Activated CD8-positive, alpha-beta memory T cell treated with anti-CD3 and anti-CD28 coated beads, Interleukin-2, amount 50 U/mL, for 48 hours (primary cell): Measurements from ENCODE around the gene FGF8.
"Not testable (repeated sequence)": the region's sequence is repeated elsewhere in the genome, so short reads cannot be mapped to it uniquely, and the experiment has no call there.

ENCODE experiments used
- DNase-seq: peaks from one replicate; pipeline ENCODE4 v3.0.0-alpha.2; 2020

FGF8 gene, protein sequence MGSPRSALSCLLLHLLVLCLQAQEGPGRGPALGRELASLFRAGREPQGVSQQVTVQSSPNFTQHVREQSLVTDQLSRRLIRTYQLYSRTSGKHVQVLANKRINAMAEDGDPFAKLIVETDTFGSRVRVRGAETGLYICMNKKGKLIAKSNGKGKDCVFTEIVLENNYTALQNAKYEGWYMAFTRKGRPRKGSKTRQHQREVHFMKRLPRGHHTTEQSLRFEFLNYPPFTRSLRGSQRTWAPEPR

DNA sequence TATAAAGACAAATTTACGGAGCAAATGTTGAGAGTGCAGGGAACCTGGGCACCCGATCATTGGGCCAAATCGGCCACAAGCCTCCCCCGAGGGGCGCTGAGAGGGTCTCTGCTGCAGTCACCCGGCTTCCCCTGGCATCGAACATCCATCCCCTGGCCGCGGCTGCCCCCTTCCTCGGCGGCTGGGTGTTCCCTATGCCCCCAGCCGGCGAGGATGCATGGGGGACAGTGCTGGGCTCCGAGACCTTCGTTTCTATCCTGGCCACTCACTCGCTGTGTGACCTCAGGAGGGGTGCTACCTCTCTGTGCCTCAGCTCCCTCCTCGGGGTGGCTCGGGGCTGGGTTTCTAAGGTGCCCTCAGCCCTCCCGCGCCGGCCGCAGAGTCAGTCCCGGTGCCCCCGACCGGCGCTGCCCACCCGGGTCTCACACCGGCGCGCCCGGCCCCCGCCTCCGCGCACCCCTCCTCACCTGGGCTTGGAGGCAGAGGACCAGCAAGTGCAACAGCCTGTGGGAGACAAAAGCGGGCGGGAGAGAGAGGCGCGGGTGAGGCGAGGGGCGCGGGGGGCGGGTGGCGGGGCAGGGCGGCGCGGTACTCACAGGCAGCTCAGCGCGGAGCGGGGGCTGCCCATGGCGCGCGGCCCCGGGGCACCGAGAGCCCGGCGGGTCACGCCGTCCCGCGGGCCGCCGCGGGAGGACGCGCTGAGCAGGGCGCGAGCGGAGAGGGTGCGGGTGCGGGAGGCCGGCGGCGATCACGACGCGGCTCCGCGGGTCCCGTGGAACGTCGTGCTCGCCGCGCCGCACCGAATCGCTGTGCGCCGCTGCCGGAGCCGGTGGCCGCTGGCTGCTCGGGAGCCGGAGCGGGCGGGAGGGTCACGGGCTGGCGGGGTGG is at the start of gene FGF8:
Gene FGF8, minus strand, starts transcription at position 842 of the 888 bp plus-strand sequence. Its CDS starts 214 bp downstream, at position 628.
- DNase-seq: peak; percentile 50

DNA sequence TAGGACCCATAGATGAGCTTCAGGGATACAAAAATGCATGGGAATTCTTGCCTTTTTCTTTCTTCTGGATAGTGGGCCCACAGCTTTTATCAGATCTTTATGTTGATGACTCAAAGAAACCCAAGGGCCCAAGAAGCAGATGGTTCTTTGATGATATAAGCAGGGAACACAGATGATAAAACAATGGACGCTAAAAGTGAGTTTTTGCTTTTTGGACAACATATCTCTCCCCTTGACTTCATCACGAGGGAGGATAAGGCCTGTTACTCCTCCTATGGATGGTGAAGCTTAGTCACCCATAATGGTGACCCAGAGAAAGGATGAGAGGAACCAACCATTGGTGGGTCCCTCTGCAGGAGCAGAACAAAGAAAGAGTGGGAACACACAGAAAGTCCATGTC is 48.8 kb upstream of the FGF8 start:
- DNase-seq: no peak

DNA sequence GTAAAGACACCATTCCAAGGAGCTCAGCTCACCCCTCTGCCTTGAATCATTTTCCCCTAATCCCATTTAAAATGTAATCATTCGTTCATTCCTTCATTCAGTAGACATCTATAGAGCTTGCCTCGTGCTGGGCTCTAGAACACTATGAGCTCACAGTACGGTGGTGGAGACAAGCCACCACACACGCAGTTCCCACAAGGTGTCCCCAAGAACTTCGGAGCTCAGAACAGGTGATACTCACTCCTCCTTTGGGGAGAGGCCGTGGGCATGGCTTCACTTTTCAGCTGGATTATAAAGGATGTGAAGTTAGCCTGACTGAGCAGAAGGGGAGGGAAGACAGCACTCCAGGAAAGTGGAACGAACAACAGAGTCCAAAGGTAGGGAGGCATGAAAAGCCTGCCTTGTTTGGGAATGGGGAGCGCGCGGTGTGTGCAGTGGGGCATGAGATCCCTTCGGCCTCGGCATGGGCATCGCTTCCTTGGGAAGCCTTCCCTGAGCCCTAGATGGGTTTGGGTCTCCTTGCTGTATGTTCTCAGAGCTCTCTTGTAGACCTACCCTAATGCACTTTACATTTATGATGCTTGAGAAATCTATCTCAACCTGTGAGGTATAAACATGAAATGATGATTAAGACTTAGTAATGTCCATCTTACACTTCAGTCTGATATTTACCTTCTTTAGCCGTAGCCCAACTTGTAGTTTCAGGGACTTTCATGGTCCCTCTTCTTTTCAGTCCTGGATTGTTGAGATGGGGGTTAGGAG is 43.1 kb upstream of the FGF8 start:
- DNase-seq: no peak

DNA sequence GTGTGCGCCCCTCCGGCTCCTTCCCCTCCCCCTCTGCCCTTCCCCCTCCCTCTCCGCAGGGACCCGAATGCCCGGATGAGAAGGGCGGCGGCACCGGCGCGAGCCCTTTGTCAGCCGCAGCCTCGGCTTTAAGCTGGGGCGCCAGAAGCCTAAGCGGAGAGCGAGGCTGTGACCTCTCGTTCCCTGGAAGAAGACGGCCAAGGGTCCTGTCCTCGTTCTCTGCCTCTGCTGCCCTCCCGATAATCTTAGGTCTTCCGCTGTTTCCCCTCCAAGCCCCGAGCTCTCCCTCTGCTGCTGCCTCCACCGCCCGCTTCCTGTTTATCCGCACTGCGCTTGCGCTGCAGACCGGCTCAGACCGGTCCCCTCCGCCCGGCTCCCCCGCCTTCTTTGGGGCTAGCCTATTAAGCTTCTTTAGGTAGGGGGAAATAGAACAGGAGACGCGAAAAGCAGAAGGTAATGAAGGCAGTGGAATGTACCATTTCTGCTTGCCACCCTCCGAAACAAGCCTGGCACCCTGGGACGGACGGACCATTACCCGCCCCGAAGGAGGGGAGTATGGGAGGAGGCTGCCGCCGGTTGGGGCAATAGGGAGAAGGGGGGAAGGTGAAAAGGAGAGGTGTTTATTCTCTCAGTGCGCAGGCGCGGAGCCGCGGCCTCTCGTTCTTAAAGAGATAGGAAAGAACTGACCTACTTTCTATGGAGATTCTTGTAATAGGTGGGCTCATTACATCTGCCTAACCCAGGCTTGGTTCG is 42.4 kb upstream of the FGF8 start, which contains the start of gene OGA:
Gene OGA, minus strand, starts transcription at position 326 of the 753 bp plus-strand sequence. CDS start 422 bp downstream, outside the sequence.
- peak; percentile 97 for DNase-seq

DNA sequence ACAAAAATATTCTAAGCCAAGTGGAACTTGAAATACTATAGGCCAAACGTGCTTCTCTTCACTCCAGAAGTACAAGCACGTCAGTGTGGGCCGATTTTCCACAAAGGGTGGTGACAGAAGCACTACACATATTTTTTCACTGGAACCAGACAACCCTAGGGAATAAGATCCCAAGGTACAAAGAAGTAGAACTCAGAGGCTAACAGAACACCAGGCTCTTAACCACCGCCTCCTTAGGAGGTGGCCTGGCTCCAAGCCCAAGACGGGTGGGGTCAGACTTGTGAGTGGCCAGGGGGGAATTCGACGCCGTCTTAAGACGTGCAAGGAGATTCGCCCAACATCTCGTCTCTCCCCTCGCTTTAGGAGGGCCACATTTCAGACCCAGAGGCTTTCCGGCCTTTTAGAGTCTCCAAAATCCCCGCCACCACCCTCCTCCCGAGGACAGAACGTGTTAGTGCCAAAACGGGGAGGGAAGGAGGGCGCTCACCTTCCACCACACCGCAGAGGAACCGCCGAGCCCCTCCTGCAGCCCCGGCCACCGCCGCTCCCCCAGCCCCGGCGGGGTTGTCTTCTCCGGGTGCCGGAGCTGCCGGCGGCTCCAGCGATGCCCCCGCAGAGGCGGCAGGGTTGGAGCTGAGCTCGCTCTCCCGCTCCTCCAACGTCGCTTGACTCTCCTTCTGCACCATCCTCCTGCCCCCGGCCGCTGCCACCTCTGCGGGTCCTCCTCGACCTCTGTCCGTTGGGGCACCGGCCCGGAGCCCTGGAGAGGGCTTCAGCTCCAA is 41.6 kb upstream of the FGF8 start:
- no peak for DNase-seq

DNA sequence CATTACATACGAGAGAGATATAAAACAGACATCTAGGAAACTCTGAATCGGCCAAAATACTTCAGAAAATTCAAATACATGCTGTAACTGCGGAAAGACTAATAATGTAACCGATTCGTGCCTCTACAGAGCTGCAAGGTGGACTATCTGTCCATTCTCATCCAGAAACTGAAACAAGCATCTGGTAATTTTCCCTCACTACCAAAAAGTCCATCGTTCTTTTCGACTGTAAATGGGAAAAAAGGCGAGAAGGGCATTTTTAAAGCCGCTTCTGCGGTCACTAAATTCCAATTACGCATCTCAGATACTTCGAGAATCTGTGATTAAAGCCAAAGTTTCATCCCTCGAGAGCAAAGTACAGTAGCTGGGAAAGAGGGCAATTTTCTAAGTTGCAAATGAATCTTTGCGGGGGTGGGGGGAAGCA is 41.0 kb upstream of the FGF8 start:
- no peak for DNase-seq

DNA sequence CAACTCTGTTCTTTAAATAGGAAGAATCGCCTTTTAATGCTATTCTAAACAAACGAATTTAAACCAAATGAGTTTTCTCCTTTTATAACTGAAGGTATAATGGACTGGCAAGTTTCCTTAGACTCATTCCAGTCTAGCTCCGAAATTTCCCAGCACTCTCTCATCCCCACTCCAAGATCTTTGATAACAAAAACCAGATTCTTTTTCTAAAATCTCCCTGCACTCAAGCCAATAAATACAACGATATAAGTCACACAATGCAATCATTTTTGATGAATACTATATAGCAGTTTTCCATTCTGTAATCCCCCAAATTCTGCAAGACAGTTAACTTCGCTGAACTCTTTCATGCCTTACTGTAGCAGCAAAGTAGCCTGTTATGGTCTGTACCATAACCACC is 40.5 kb upstream of the FGF8 start:
- DNase-seq: no peak

DNA sequence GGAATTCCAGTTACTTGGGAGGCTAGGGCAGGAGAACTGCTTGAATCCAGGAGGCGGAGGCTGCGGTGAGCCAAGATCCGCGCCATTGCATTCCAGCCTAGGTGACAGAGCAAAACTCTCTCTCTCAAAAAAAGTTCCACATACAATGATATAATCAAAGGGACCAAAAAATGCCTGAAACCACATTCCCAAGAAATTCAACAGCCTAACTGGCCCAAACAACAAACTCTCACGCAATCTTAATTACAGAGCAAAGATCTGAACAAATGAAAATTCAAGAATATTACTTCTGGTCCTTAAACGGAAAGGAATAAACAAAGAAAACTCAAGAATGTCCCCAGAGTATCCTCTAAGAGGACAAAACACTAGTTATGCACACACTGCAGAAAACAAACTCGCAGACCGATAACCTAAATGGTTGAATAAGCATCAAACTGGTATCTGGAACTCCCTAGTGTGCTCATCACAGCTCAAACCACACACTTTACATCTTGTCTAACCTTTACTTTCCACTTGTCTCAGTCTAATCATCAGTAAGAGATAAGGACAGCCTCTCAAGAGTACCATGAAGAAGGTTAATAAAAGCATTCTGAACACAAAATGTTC is 38.7 kb upstream of the FGF8 start:
- peak; percentile 17 for DNase-seq

DNA sequence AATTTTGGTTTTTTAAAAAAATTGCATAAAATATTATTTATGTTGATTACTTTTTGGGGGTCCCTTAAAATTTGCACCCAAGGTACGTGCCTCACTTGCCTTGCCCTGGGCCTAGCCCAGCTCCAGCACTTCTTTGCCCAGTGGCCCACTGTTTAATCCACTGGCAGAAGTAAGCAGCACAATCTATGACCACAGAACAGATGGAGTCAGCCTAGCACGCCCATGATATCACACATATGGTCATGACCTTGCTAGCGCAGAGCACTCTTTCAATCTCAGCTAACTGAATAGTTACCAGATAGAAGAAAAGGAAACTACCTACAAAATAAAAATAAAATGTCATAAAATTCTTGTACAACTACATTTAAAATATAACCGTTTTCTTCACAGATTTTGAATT is 36.7 kb upstream of the FGF8 start:
- DNase-seq: no peak

DNA sequence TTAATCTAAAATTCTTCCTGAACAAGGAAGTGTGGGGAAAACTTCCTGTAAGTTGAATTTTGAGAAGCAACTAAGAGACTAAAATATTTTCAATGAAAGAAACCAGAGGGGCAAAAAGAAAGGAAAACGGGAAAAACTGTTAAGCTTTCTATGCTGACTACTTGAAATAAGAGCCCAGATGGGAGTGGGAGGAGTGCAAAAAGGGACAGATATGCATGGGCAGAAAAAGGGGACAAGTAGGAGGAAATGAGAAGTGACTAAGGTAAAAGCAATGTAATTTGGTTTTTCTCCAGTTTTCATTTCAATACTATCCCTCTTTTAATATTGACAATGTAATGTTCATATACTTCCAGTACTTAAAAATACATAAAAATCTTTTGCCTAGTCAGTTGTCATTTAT is 31.2 kb upstream of the FGF8 start:
- DNase-seq: no peak

DNA sequence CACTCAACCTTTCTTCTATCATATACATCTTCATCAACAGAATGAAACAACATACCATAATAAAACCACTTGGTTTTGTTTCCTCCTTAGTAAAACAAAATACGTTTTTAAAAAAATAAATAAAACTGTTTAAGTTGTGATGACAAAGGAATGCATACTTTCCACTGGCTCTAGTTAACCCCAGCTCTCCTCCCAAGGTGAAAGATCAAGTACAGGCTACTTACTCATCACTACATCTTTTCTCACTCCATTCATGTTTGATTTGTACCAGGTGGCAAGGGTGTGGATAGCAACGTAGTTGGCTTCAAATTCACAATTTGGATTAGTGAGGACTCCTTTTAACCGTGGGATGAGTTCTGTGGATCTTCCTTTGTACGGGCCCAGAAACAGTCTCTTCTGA is 27.6 kb upstream of the FGF8 start:
- no peak for DNase-seq

DNA sequence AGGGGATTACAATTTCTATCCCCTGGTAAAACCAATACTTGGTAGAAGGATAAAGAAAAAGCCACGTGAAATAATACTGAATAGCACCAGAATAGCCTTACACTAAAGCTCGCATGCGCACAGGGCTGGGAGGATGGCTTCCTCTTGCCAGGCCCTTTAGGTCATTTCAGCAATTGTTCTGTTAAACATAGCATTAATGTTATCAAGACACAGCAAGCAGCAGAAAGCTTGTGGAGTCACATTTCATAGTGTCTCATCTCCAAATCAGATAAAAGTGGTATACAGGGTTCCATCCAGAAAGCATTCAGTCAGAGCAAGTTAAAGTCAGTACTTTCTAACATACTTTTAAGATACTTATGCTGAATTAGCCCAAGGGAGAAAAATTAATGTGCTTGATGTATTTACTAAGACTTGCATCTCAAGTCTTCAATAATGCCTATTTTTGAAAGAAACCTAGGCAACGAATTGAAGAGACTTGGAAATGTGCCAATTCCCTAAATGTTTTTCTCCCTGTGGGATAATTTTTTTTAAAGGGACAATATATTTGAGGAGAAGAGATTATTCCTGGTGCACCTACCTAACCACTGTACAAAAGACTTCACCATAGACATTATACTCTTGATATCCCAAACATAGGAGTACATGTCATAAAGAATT is 21.6 kb upstream of the FGF8 start:
- DNase-seq: no peak

DNA sequence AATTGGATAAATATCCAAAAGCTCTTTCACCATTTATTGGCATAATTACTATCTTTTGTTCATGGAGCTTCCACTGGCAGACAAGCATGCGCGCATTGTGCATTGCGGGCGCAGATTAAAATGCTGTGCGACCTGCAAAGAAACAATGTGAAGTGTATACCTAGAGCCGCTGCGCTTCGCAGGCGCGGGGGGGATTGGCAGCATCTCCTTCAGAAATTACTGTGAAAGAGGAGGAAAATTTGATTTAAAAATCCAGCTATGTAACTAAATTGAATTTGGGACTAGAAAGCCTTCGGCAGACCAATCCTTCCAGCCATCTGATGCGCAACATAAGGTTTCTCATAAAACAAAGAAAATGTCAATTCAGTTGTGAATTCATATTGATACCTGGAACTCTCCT is 17.6 kb upstream of the FGF8 start:
- DNase-seq: no peak

DNA sequence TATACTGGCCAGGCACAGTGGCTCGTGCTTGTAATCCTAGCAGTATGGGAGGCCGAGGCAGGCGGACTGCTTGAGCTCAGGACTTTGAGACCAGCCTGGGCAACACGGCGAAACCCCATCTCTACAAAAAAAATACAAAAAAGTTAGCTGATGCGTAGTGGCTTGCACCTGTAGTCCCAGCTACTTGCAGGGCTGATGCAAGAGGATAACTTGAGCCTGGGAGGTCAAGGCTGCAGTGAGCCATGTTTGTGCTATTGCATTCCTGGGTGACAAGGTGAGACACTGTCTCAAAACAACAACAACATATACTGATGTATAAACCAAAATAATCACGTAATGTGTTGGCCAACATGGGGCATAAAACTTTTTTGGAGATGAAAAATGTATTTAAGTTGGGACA is 13.8 kb upstream of the FGF8 start:
- DNase-seq: no peak

DNA sequence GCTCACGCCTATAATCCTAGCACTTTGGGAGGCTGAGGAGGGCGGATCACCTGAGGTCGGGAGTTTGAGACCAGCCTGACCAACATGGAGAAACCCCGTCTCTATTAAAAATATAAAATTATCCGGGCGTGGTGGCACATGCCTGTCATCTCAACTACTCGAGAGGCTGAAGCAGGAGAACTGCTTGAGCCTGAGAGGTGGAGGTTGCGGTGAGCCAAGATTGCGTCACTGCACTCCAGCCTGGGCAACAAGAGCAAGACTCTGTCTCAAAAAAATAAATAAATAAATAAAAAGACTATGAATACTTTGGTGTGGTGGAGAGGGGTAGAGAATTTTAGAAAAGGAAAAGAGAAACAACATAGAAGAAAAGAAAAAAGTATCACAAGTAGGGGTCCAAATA is 13.3 kb upstream of the FGF8 start:
- DNase-seq: not testable (repeated sequence)

DNA sequence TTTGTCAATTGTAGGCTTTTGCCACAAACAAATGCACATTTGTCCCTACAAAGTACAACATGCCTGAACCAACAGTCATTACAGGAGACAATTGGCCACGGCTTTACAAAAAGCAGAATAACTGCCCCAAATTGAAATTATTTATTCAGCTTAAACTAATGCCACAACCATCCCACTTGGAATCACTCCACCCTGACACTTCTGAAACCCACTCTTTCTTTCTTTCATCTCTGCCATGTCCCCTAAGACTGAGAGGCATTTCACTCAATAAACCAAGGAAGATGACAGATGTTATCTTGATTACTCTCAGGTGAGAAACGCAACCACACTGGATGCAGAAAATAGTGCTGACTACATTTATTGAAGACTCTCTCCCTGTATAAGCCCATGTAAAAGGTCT is 9.9 kb upstream of the FGF8 start:
- DNase-seq: no peak

DNA sequence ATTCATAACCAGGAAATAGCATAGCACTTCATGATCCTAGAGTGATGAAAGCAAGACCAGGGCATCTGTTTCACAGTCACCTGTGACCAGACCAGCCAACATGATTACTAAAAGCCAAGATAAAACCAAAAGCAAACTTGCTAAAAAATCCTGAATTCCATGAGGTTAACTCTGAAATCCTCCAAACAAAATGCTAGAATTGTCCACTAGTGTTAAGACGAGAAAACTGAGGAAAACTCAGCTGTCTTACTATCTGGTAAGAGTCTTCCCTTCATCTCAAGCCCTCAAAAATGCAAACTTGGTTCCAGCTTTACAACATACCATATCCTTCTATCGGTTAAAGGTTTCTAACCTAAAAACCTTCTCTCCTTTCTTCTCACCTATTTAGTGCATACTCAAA is 8.6 kb upstream of the FGF8 start:
- DNase-seq: no peak

DNA sequence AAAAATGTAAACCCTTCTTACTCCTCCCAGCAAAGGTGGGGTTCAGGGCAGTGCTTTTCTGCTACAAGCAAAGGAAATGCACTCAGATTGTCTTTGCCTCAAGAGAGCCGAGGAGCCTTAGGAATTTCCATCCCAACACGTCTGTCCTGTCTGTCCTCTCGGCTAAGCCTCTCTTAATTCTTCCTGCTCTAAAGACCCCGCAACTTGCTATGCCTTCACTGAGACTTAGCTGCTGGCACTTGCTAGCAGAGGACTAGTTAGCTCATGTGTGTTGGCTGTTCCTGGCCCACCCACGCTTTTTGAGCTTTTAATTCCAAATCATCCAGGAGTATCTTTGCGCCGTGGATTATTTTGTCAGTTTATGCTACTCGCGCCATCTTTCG is 7.8 kb upstream of the FGF8 start:
- no peak for DNase-seq

DNA sequence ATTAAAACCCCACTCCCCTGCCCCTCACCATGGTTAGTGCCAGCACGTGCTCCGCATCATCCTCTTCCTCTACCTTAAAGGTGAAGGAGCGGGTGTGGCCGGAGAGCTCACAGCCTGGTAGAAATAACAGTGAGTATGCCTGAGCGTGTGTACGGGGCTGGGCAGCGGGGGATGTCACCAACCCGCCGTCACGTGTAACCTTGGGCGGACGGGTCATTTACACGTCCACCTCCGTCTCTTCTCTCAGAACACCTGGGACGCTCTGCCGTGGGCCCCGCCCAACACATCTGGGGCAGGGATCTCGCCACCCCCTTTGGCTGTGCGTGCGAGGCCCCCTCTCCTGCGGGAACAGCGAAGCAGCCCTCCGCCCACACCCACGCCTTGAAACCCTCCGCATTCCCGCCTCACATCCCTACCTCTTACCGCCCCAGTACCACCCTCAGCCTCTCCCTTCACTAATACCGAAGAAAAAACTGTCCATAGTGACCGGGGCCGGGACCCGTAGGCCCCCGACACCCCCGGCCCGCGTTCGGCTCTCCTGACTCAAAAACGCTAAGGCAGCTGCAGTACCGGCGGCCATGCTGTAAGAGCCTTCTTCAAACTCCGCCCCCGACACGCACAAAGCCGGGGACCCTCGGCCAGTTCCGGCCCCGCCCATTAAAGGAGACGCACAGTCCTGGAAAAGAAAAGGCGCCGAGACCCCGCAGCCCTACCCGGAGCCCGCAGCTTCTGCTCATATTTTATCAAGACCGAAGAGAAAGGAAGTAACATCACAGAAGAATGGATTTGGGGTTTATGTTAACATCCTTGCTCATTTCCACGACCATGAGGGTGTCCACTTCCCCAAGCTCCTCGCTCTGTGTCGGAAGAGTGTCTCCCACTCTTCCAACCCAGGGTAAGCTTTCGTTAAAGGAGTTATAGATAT is 7.2 kb upstream of the FGF8 start, which contains the start of gene NPM3:
Gene NPM3, minus strand, starts transcription at position 636 of the 925 bp plus-strand sequence. Its CDS starts 56 bp downstream, at position 580.
- DNase-seq: peak; percentile 91
